HFFc6 (cell line): ENCODE measurements around the gene AUTS2. TPM values are rescaled to one million over a fixed set of nuclear protein-coding genes. Genes with fewer than 3 reads are reported as not detected.

Experiments
- DNase-seq: peaks from one replicate; pipeline ENCODE4 v3.0.0-alpha.2; 2018
- H3K27ac Mint-ChIP-seq: 2 replicates; pipeline ENCODE4 v1.8.0; 2020; ENCODE audit warnings: mild to moderate bottlenecking, mixed read lengths
- H3K27me3 Mint-ChIP-seq: 2 replicates; pipeline ENCODE4 v1.8.0; 2021; ENCODE audit warnings: mild to moderate bottlenecking, moderate library complexity, mixed read lengths; ENCODE audit not compliant: insufficient read depth
- H3K36me3 Mint-ChIP-seq: 2 replicates; pipeline ENCODE4 v1.8.0; 2021; ENCODE audit warnings: low read depth, mixed read lengths
- H3K4me1 Mint-ChIP-seq: 2 replicates; pipeline ENCODE4 v1.8.0; 2020; ENCODE audit warnings: low read depth, mixed read lengths
- H3K4me3 Mint-ChIP-seq: 2 replicates; pipeline ENCODE4 v1.8.0; 2020; ENCODE audit warnings: mild to moderate bottlenecking, moderate library complexity, mixed read lengths
- H3K9me3 Mint-ChIP-seq: 2 replicates; pipeline ENCODE4 v1.8.0; 2020; ENCODE audit warnings: mild to moderate bottlenecking, mixed read lengths
- total RNA-seq, 6 experiments: library from RNA; stranded (reverse); fragmentation: NEBNext Ultra II Directional; extraction: Animal tissue kit (Norgen Biotek cat#: 25700); gene quantifications; 2 replicates in 1 of 6; 3 replicates in 5 of 6; pipeline ENCODE4 v1.2.3, GENCODE V29; 2021
- TF ChIP-seq, protein P1 (sequence below): fragments of 200-600 bp; sonication (generic); IDR thresholded peaks from 2 replicates; pipeline ENCODE4 v1.5.0; 2021; ENCODE audit warnings: antibody characterized with exemption, mild to moderate bottlenecking

Gene AUTS2
- total RNA-seq, 6 experiments from 2014 or later: 0.02 to 0.19 (median 0.16) TPM; not detected in 2

DNA sequence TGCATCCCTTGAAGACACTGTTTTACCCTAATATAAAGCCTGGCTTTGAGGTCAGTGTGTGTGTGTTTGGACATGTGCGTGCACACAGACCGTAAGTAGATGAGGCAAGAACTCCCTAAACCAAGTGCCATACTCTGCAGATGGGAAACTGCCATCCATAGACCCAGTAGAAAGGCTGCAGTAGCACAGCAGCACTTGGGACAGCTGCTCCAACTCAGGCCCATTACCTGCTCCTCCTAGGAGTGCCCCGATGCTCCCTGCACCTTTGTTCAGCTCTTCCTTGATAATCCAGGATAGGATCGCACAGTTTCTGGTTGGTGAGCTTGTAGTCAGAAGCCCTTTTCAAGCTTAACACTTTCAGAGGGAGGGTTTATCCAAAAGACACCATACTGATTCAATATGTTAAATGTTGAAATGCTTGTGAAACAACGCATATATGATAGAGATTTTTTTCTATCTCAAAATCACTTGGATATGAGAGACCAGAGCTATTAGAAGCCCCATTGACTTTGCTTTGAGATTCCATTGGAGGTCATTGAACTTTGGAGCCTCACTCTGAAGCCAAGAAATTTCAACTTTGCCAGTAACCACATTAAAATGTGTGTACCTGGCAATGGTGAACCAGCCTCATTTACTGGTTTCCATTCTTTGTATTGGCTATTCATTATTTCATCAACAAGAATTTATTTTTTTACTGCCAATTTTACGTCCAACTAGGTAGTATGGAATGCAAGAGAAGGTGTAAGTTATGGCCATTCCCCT, 776.7 kb downstream of the AUTS2 start:
- DNase-seq: no peak
- no peaks in the 10 kb centered on the region for H3K4me1 Mint-ChIP-seq
- H3K4me3 Mint-ChIP-seq: no peak overlapping the region
- TF ChIP-seq, protein P1, sequence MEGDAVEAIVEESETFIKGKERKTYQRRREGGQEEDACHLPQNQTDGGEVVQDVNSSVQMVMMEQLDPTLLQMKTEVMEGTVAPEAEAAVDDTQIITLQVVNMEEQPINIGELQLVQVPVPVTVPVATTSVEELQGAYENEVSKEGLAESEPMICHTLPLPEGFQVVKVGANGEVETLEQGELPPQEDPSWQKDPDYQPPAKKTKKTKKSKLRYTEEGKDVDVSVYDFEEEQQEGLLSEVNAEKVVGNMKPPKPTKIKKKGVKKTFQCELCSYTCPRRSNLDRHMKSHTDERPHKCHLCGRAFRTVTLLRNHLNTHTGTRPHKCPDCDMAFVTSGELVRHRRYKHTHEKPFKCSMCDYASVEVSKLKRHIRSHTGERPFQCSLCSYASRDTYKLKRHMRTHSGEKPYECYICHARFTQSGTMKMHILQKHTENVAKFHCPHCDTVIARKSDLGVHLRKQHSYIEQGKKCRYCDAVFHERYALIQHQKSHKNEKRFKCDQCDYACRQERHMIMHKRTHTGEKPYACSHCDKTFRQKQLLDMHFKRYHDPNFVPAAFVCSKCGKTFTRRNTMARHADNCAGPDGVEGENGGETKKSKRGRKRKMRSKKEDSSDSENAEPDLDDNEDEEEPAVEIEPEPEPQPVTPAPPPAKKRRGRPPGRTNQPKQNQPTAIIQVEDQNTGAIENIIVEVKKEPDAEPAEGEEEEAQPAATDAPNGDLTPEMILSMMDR: no peak
- peaks cover 49% of the 10 kb centered on the region for H3K9me3 Mint-ChIP-seq
- H3K27me3 Mint-ChIP-seq: no peaks in the 10 kb centered on the region
- H3K27ac Mint-ChIP-seq: no peak overlapping the region
- H3K36me3 Mint-ChIP-seq: no peaks in the 10 kb centered on the region

DNA sequence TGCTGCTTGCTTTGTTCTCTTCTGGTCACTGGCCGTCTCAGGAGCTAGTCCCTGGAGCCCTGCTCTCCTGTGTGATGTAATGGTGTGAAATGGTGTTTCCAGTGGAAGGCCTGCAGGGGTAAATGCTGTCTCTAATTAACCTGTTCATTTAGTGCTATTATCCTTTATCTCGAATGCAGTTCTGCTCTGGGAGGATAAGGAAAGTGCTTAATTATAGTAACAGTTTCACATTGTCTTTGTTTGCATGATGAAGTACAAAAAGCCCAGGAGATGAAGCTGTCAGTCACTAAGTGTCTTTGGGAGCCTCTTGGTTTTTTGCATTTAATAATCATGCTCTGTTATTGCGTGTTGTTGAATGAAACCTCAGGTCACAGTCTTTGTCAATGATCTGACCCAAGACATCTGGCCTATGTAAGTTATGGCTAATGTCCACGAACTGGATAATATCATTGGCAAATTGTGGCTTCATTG, 778.3 kb downstream of the AUTS2 start:
- TF ChIP-seq, protein P1: no peak
- Mint-ChIP-seq H3K36me3 (no peaks in the 10 kb centered on the region), H3K27ac (no peak overlapping the region), H3K27me3 (no peaks in the 10 kb centered on the region), H3K4me1 (no peaks in the 10 kb centered on the region), H3K9me3 (peaks cover 51% of the 10 kb centered on the region), H3K4me3 (no peak overlapping the region)
- DNase-seq: no peak

DNA sequence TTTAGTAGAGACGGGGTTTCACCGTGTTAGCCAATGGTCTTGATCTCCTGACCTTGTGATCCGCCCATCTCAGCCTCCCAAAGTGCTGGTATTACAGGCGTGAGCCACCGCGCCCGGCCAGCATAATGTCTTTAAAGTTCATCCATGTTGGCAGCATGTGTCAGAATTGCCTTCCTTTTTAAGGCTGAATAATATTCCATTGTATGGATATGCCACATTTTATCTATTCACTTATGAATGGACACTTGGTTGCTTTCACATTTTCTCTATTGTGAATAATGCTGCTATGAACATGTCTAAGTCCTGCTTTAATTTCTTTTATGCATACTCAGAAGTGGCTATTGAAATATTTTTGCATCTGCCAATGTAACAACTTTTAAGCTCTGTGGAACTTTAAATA, 779.7 kb downstream of the AUTS2 start:
- Mint-ChIP-seq H3K4me3 (no peak overlapping the region), H3K27ac (no peak overlapping the region), H3K36me3 (no peaks in the 10 kb centered on the region), H3K27me3 (no peaks in the 10 kb centered on the region), H3K4me1 (no peaks in the 10 kb centered on the region), H3K9me3 (peaks cover 49% of the 10 kb centered on the region)
- DNase-seq: no peak
- TF ChIP-seq, protein P1: no peak

DNA sequence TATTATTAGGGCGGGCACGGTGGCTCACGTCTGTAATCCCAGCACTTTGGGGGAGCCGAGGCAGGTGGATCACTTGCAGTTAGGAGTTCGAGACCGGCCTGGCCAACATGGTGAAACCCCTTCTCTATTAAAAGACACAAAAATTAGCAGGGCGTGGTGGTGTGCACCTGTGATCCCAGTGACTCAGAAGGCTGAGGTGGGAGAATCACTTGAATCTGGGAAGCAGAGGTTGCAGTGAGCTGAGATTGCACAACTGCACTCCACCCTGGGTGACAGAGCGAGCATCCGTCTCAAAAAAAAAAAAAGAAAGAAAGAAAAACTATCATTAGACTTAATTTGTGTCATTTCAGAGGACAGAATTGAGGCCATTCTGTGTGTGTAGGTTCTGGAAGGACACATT, 780.9 kb downstream of the AUTS2 start:
- Mint-ChIP-seq H3K27ac (no peak overlapping the region), H3K4me1 (no peaks in the 10 kb centered on the region), H3K4me3 (no peak overlapping the region), H3K36me3 (no peaks in the 10 kb centered on the region), H3K9me3 (peaks cover 48% of the 10 kb centered on the region), H3K27me3 (no peaks in the 10 kb centered on the region)
- DNase-seq: no peak
- TF ChIP-seq, protein P1: no peak

DNA sequence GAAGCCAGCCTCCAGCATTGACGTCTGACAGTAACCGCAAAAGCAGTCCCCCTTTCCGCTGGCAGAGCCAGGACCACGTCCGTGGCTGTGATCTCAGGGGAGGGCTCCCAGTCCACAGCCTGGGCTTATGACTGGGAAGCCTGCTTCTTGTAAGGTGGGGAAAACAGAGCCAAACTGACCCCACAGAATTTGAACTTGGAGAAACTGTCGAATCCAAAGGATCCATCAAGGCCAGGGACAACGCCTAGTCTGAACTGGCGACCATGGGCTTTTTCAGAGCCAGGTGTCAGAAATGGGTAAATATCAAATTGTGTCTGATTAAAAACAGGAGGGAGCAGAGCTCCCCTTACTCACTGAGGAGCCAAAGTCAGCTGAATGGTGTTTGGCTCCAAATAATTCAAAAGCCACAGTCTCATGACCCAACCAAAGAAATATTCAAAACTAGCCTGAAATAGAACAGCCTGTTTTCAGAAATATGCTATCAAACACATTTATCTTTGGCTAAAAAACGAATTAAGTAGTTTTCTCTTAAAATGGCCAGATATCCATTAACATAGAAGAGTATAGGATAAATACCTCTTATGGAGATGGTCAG, 782.2 kb downstream of the AUTS2 start:
- H3K4me1 Mint-ChIP-seq: no peaks in the 10 kb centered on the region

More for the DNA sequence above, 782.2 kb downstream of the AUTS2 start:
- Mint-ChIP-seq H3K27me3 (no peaks in the 10 kb centered on the region), H3K4me3 (no peak overlapping the region), H3K9me3 (peaks cover 41% of the 10 kb centered on the region), H3K36me3 (no peaks in the 10 kb centered on the region), H3K27ac (no peak overlapping the region)
- TF ChIP-seq, protein P1: no peak
- DNase-seq: no peak
